Measurements from ENCODE around the gene SCN10A.

DNA sequence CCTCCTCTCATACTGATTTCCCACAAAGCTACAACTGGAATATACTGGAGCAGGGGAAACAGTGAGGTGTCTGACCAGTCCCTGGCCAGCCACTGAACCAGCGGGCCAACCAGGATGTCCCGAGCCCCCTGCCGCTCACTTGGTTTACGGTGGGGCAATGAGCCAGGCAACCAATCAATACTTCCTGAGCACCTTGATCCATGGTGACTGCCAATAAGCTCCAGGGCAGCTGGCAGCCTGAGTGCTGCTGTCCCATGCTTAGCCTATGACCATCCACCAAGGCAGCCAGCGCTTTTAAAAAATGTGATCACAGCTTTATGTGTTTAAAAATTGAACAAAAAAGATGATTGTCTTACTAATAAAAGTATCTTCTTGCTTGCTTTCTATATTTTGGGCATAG lies 4.2 kb downstream of the SCN10A start:
- TF ChIP-seq CTCF (conservative IDR thresholded peaks at IDR 0.05; ENCODE audit: low read depth in 2 of 2) (no peak), REST (IDR thresholded peaks at IDR 0.05; ENCODE audit: unreplicated experiment) (no peak), EZH2 (IDR thresholded peaks at IDR 0.05; ENCODE audit: low read depth, unreplicated experiment) (no peak), CREB1 (CRISPR knock-in tag; IDR thresholded peaks at IDR 0.05; ENCODE audit: low read depth) (no peak)
